Measurements from ENCODE around the gene DDX39A.
A peak's percentile ranks its signal among the peaks of the same experiment; 100 is the strongest.

DDX39A gene

DNA sequence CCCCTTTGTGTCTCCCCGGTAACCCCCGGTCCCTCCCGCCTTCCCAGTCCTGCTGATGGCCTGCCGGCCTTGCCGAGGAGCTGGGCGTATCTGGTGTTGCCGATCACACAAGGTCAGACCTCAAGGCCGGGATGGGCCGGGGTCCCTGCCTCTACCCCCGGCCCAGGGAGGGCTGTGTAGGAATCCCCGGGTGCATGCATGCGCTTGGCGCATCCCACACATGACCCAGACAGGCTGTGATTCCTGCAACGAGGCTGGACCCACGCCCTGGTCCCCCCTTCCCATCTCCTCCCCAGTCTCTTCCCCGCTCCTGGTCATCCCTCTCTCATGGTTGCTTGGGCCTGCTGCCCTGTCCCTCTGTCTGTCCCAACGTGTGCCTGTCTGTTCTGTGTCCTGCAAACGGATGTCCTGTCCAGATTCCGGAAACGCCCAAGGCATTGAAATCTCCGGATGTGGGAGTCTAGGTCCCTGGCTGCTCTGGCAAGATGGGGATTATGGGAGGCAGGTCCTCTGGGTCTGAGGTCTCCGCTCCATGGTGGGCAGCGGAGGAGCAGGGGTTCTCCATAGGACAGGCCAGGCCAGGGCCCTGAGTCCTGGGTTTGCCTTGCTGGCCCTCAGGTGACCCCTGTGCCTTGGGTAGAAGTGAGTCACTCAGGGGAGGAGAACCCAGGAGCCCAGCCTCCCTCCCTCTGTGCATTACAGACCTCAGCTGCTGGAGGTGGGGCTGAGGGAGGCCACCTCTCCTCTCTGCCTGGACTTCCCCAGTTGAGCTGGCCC lies 15.6 kb upstream of the DDX39A start:
- DNase-seq (ENCODE audit: low read depth in 1 of 2, low spot score in 1 of 2): no peak

DNA sequence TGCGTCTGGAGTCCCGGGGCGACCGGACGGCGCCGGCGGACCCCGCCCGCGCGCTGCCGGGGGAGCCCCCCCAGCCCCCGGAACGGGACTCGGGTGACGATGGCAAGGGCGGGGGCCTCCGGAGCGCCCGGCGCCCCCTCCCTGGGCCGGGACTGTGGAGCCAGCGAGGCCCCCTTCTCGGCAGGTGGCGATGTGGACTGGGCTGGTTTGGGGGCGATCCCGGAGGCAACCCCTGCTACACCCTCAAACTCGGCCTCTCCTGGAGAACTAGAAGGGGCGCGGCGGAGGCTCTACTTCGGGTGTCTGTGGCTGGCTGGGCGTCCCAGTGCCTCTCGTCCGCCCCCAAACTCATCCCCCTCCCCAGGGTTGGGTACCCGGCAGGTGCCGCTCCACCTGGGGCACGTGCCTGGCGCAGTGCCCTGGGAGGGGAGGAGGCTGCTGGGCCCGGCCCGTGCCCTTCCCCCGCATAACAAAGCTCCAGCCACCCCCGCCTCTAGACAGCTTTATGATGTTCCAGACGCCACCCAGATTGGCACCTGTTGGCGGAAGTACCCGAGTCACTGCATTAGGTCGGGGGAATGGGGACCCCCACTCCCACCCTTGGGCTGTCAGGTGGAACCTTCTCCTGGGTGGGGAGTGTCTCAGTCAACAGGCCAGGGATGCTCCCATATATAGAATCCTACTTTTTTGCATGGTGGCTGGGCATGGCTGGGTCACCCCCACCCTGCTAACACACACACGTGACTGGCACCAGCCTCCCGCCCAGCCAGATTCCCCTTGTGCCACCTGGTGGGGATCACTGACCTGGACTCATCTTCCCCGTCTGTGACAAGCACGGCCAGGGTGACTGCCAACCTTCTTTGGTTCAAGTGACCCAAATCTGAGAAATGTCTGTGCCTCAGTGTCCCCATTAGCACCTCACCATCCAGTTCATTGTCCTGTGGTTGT lies 14.7 kb upstream of the DDX39A start:
- peak in 1 of 2 donors; percentile 14 for DNase-seq (ENCODE audit: low read depth in 1 of 2, low spot score in 1 of 2)

DNA sequence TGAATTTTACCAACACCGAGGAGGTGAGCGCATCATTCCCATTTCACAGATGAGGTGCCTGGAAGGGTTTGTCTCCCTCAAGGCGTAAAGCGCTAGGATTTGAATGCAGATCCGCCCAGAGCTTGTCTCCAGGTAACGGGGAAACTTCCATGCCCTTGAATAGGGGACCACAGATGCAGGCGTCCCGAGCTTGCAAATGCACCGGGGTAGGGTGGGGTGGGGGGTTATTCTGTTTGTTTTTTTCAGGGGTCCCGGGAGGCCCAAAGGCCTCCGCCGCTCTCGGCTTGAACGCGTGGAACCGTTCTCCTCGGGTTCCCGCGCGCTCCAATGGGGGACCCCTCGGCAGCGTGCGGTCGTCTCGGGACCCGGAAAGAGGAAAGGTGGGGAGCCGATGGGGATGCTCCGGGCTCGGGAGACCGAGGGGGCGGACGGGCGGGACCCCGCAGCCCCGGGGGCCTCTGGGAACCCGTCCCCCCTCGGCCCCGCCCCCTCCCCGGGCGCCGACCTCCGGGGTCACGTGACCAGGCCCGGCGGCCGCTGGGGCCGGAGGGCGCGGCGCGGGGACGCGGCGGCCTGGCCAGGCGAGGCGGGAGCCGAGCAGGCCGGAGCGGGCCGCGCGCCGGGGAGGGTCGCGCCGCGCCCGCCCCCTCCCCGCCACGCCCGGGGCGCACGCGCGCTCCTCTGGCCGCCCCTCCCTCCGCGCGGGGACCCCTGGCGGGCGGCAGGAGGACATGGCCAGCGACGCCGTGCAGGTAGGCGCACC lies 13.8 kb upstream of the DDX39A start, which contains the start of gene PKN1:
Gene PKN1, plus strand, starts transcription at position 516 of the 763 bp plus-strand sequence. Its CDS starts 216 bp downstream, at position 732.
- no peak for DNase-seq (ENCODE audit: low read depth in 1 of 2, low spot score in 1 of 2)

DNA sequence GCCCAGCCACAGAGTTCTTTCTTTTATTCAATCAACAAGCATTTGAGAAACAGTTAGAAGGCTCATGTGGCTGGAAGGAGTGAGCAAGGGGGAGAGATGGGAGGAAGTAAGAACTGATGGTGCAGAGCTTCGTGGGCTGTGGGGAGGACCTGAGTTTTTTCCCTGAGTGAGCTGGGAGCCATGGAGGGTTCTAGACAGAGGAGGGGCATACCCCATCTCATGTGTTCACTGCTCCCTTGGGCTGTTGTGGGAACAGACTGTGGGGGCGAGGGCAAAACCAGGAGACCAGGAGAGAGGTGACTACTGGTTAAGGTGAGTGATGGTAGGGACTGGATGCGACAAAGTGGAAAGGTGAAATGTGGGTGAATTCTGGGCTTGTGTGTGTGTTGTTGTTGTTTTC lies 11.6 kb upstream of the DDX39A start:
- no peak for DNase-seq (ENCODE audit: low read depth in 1 of 2, low spot score in 1 of 2)

DNA sequence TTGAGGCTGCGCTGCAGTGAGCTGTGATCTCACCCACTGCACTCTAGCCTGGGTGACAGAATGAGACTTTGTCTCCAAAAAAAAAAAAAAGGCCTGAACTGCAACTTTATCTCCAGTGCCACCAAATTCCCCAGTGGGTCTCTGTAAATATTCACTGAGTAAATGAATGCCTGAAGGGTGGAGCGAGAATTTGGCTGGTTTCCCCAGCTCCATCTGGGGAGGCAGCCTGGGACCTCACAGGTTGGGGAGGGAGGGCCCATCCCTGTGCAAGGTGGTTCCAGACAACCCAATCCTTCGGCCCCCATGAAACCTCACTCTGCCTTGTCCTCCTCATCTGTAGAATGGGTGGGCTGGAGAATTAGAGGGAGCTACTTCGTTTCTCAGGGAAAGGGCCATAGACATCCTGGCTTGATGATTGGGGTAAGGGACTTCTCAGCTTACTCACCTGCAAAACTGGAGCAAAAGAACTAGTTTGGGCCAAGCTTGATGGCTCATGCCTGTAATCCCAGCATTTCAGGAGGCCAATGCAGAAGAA lies 9.8 kb upstream of the DDX39A start:
- no peak for DNase-seq (ENCODE audit: low read depth in 1 of 2, low spot score in 1 of 2)

DNA sequence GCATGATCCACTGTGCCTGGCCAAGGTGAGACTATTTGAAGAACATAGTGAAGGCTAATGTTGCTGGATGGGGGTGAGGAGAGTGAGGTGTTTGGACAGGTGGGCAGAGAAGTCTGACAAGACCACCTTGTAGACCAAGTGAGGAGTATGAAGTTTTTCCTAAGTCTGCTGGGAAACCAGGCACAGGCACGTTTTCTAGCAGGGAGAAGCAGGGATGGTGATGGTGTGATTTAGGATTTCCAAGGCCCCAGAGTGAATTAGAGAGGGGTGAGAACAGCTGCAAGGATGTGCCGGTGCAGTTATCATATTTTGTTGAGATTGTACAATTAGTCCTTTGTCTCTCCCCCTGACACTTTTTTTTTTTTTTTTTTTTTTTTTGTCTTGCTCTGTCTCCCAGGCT lies 8.3 kb upstream of the DDX39A start:
- no peak for DNase-seq (ENCODE audit: low read depth in 1 of 2, low spot score in 1 of 2)

DNA sequence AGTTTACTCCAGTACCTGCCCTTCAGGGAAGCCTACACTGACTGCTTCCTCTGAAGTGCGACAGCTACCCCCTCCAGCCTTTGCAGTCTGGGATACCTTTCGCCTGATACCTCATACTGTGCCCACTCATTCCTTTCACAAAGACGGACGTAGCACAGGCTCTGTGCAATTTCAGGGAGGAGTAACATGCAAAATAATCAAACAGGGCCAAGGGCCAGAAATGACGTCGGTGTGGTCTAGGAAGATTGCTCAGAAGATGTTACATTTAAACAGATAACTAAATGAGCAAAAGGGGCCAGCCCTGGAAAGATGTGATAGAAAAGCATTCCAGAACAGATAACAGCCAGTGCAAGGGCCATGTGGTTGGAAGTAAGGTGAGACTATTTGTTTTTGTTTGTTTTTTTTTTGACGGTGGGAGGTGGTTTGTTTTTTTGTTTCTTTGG lies 6.6 kb upstream of the DDX39A start:
- no peak for DNase-seq (ENCODE audit: low read depth in 1 of 2, low spot score in 1 of 2)

DNA sequence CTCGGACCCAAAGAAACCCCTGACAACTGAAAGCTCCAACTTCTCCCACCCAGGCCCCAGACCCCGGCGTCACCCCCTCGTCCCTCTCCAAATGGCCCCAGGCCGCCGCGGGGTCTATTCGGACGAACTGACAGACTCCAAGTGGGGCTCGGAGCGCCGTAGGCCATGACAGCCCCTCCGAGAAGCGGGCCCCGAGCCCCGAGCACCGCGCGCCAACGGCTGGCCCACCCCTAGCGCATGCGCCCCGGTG lies 360 bp downstream of the DDX39A start:
- DNase-seq (ENCODE audit: low read depth in 1 of 2, low spot score in 1 of 2): peak in 1 of 2 donors; percentile 78

DNA sequence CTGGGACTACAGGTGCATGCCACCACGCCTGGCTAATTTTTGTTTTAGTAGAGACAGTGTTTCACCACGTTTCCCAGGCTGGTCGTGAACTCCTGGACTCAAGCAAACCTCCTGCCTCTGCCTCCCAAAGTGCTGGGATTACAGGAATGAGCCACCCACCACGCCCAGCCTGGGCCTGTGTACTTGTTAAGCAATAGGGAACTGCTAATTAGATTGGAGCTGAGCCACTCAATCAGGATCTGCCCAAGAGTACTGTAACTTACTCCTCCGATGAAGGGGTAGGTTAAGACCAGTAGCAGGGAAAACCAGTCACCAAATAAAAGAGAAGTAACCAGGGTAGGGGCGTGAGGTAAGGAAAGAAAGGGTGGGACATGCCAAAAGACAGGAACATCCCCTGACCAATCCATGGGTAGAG lies 2.3 kb downstream of the DDX39A start:
- DNase-seq (ENCODE audit: low read depth in 1 of 2, low spot score in 1 of 2): no peak

DNA sequence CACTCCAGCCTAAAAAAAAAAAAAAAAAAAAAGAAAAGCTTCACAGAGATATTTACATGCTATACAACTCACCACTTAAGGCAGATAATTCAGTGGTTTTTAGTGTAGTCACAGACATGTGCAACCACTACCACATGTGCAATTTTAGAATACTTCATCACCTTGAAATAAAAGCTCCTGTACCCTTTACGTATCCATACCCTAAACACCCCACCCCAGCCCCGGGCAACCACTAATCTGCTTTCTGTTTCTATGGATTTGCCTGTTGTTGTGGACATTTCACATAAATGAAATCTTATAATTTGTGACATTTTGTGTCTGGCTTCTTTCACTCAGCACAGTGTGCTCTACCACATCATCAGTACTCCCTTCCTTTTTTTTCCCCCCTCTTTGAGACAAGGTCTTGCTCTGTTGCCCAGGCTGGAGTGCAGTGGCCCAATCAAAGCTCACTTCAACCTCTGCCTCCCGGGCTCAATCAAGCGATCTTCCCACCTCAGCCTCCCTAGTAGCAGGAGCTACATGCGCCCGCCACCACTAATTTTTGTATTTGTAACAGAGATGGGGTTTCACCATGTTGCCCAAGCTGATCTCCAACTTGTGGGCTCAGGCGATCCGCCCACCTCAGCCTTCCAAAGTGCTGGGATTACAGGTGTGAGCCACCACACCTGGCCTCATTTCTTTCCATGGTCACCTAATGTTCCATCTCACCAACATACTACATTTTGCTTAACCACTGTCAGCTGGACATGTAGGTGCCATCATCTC lies 4.0 kb downstream of the DDX39A start:
- DNase-seq (ENCODE audit: low read depth in 1 of 2, low spot score in 1 of 2): no peak

DNA sequence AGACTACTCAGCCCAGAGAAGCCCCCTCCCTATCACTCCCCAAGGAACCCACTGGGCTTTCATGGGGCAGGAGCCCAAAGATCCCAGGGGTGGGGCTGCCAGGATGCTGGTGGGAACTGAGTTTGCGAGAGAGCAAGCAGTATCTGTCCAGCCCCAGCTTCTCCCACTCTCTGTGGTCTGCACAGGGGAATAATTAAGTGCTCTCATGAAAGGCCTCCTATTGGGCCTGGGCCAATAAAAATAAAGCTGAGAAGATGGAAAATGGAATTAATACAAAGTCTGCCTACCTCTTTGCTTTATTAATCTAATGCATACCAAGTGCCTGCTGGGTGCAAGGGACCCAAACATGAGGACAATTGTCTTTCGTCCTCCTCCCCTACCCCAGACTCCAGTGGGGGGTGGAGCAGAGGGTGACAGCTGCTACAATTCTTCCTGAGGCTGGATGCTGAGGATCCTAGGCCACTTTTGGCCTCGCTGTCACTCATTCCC lies 5.4 kb downstream of the DDX39A start:
- no peak for DNase-seq (ENCODE audit: low read depth in 1 of 2, low spot score in 1 of 2)

DNA sequence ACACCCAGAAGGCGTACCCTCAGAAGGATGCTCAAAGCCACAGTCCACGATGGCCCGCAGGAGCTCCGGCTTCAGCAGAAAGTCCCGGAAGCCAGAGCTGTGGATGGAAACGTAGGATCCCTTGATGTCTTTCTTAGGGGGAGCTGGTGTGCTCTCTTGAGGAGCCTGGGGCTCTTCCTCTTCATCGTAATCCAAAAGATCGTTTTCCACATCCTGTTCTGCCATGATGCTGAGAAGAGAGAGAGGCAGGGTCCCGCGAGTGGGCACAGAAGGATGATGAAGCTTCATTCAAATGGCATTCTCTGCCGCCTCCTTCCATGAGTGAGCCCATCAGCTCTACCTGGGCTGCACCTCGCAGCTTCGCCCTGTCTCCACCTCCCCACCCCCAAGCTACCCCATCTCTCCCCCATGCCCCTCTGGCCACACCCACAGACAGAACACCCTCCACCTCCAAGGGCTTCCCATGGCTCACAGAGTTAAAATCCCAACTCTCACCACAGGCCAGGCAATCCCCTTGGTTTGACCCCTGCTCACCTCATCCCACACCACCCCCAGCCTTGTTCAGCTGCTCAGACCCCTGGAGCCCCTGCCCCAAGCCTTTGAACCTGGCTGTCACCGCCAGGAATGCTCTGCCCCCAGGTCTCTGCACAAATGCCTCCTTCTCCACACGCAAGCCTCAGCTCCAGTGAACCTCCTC lies 6.0 kb downstream of the DDX39A start:
- DNase-seq (ENCODE audit: low read depth in 1 of 2, low spot score in 1 of 2): no peak

DNA sequence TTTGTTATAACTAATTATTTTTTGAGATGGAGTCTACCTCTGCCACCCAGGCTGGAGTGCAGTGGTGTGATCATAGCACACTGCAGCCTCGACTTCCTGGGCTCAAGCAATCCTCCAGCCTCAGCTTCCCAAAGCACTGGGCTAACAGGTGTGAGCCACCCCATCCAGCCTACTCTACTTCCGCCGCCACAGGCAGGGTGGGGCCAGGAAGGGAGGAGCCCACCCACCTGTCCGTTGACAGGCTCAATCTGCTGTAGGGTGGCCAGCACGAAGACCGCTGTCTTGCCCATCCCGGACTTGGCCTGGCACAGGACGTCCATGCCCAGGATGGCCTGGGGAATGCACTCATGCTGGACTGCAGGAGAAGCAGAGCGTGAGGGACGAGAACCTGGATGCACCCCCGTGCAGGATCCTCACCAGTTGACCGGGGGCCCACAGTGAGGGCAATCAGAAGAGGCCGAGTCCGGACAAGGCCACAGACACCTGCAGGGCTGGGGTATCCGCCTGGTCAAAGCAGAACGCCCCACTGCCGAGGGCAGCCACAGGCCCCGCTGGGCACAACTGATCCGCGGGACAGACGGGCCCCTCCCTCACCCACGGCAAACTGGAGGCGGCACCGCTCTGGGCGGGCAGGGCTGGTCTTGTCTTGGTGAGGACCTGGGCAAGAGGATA lies 6.7 kb downstream of the DDX39A start:
- no peak for DNase-seq (ENCODE audit: low read depth in 1 of 2, low spot score in 1 of 2)

DNA sequence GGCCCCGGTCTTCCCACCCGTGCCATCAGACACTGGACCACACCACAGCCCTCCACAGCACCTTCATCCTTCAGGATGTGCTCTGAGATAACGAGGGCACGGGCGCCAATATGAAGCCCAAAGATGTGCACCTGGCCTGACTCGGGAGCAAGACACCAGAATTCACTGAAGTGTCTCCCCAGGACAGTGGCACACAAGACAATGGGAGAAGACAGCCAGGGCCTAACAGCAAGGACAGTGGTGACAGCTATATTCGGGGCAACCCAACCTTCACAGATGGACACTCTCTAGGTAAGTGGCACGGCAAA lies 7.2 kb downstream of the DDX39A start:
- DNase-seq (ENCODE audit: low read depth in 1 of 2, low spot score in 1 of 2): no peak

DNA sequence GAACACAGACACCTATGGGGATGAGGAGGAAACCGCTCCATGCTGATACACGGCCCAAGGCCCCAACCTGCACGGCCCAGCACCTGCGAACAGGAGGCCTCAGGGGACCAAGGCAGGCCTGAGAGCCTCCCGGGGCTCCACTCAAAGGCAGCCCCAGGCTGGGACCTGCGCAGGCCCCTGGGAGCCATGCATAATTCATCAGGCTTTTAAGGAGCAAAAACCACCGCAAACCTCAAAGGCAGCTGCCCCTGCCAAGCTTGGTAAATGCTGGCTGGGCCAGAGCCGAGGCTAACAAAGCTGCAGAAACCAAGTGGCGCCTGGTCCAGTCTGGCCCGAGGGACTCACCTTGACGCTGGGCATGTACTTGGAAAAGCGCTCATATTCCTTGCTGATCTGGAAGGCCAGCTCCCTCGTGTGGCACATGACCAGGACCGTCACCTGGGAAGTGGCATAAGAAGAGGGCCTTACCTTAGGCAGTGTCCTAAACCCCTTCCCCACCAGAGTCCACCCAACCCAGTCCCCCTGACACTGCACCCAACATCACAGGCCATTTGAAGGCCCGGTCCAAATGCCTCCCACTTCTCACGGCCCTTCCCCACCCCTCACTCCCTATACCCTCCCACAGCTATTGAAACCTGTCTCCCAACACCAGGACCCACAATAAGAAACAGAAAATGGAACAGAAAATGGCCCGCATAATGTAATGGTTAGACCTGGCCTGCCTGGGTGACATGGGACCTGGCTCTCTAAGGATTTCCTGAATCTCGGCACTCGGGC lies 7.8 kb downstream of the DDX39A start:
- DNase-seq (ENCODE audit: low read depth in 1 of 2, low spot score in 1 of 2): no peak

DNA sequence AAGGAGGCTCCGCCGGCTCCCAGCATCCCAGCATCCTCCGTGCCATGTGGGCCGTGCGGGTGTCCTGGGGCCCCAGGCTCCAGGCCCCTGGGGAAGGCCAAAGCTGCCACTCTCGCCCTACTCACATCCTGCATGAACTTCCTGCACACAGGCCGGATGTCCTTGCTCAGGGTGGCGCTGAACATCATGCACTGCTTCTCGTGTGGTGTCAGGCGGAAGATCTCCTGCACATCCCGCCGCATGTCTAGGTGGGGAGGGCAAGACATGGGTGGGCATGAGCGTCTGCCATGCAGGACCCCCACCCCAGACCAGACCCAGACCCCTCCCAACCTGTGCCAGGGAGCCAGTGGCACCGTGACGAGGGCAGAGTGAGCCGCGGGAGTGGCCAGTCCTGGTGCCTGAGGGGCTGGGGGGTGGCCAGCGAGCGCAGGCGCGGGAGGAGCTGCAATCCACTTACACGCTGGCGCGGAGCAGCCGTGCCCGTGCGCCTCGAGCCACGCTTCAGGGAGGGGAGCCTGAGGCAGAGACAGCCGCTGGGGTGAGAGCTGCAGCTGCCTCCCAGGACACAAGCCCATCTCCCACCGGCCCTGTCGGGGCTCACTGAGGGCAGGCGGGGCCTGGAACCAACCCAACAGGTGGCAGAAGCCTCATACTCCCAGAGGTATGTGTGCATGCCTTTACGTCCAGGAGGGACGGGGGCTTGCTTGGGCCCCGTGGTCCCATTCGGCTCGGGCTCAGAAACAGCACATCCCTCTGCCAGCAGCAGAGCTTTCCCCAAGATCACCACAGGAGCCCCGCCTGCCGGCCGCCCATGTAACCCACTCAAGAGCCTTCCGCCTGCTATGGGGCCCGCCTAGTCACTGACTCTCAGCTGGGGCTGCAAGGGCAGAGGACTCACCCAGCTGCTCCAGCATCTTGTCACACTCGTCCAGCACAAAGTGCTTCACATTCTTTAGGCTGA lies 8.8 kb downstream of the DDX39A start:
- DNase-seq (ENCODE audit: low read depth in 1 of 2, low spot score in 1 of 2): no peak

Measured in activated T-helper 1 cell treated with anti-CD3 and anti-CD28 coated beads, Interleukin-2, amount 50 U/mL, for 16 hours (primary cell).